ENCODE results near the gene RAI14.

Gene RAI14

DNA sequence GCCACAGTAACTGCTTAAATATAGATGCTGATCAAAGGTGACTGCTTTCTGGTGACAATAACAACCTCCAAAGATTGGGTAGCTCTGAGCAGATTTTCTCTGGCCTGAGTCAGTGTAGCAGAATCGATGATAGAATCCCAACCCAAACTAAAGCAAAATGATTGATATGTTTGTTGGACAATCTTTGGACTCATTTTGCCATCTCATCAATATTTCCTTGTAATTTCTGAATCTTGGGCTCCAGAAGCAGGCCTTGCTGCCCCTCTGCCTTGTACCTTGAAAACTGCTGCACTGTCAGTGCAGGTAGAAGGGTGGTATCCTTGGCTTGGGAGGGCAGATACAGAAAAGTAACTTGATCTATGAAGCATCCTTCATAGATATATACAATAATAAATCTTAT is 201.8 kb downstream of the RAI14 start:
- DNase-seq (ENCODE audit: low read depth) = no peak
- H3K4me3 ChIP-seq (ENCODE audit: low read depth, low read length) = no peak overlapping the region
- TF ChIP-seq, protein P1, sequence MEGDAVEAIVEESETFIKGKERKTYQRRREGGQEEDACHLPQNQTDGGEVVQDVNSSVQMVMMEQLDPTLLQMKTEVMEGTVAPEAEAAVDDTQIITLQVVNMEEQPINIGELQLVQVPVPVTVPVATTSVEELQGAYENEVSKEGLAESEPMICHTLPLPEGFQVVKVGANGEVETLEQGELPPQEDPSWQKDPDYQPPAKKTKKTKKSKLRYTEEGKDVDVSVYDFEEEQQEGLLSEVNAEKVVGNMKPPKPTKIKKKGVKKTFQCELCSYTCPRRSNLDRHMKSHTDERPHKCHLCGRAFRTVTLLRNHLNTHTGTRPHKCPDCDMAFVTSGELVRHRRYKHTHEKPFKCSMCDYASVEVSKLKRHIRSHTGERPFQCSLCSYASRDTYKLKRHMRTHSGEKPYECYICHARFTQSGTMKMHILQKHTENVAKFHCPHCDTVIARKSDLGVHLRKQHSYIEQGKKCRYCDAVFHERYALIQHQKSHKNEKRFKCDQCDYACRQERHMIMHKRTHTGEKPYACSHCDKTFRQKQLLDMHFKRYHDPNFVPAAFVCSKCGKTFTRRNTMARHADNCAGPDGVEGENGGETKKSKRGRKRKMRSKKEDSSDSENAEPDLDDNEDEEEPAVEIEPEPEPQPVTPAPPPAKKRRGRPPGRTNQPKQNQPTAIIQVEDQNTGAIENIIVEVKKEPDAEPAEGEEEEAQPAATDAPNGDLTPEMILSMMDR (IDR thresholded peaks at IDR 0.05; ENCODE audit: control insufficient read depth, extremely low read depth, insufficient read depth) = no peak

DNA sequence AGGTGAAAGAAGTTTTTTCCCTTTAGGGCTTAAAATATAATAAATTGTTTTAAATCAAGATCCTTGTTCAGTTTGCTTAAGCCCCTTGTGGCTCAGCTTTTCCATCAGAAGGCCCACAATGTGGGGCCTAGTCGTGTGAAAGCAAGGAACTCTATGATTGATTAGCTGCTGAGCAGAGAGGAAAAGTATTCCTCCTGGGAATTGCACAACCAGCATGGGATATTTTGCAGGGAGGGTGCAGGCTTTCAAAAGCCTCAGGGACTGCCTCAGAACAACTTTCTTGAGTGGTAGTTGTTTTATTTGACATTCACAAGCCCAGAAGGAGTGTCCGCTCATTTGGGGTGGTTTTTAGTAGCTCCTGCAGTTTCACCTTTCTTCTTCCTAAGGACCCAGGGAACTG is 202.7 kb downstream of the RAI14 start:
- TF ChIP-seq, protein P1 (IDR thresholded peaks at IDR 0.05; ENCODE audit: control insufficient read depth, extremely low read depth, insufficient read depth) = no peak
- DNase-seq (ENCODE audit: low read depth) = no peak
- no peak overlapping the region for H3K4me3 ChIP-seq (ENCODE audit: low read depth, low read length)

DNA sequence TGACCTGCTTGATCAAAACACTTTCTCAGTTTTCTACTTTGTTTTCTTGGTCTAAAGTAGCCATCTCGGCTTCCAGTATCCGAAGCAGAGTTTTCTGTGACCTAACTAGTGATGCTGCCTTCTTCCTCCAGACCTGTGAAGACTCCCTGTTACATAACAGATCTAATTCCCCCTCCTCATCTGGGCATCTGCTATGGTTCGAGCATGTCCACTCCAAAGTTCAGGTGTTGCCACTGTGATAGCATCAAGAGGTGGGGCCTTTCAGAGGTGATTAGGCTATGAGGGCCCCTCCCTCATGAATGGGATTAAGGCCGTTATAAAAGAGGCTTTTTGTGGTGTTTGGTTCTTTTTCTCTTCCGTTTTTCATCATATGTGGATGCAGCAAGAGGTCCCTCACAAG is 203.1 kb downstream of the RAI14 start:
- TF ChIP-seq, protein P1 (IDR thresholded peaks at IDR 0.05; ENCODE audit: control insufficient read depth, extremely low read depth, insufficient read depth) = no peak
- no peak for DNase-seq (ENCODE audit: low read depth)
- no peak overlapping the region for H3K4me3 ChIP-seq (ENCODE audit: low read depth, low read length)

DNA sequence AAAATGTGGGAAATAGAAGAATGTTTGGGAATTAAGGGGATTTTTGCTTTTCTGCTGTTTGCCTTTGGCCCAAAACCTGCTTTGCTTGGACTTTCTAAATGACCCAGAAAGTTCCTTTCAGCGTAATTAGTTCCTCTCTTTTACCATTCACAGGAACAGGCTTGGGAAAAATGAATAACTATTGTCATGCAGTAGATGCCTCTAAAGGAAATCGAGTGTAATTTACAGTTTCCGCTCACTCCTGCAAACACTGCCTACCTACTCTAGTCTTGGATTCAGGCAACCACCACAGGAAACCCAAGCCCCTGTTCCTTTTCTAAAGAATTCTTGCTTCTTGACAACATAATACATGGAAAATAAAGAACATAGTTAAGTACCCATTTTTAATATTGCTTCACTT is 207.8 kb downstream of the RAI14 start:
- TF ChIP-seq, protein P1 (IDR thresholded peaks at IDR 0.05; ENCODE audit: control insufficient read depth, extremely low read depth, insufficient read depth) = no peak
- H3K4me3 ChIP-seq (ENCODE audit: low read depth, low read length) = no peak overlapping the region
- DNase-seq (ENCODE audit: low read depth) = no peak

DNA sequence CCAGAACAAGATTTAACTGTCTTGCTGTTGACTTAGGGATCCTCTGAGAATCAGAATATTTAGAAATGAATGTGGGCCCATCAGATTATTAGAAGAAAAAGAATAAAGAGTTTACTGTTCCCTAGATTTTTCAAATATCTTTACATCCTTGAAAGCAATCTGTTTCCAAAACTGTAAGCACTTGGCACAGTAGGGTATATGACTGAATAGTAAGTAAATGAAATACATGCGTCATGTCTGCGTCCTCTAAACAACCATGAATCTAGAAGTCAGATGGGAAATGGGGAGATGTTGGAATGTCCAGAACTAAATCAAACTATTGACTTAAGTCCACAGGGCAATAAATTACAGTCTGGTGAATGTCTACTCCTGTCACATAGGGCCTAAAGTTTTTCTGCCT is 209.0 kb downstream of the RAI14 start:
- no peak for DNase-seq (ENCODE audit: low read depth)
- no peak overlapping the region for H3K4me3 ChIP-seq (ENCODE audit: low read depth, low read length)
- TF ChIP-seq, protein P1 (IDR thresholded peaks at IDR 0.05; ENCODE audit: control insufficient read depth, extremely low read depth, insufficient read depth) = no peak

DNA sequence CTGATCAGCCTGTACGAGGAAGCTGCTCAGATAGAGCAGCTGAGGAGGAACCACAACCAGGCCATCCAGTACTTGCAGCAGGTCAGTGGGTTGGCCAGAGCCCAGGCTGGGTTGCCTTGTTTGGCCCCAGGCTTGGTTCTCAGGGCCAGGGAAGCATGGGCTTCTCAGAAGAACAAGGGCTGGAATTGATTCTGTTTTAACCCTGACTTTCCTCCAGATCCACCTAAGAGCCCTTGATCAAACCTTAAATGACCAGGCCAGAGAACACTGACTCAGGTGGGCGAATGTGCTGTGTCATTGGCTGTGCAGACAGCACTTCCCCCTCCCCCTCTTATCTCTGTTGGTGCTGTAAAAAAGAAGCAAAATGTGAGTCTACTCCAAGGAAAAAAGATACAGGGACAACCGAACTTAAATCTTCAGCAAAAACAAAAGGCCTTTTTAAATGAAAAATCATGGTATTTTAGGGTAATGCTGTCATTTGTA is 210.9 kb downstream of the RAI14 start:
- TF ChIP-seq, protein P1 (IDR thresholded peaks at IDR 0.05; ENCODE audit: control insufficient read depth, extremely low read depth, insufficient read depth) = no peak
- no peak for DNase-seq (ENCODE audit: low read depth)
- H3K4me3 ChIP-seq (ENCODE audit: low read depth, low read length) = no peak overlapping the region

DNA sequence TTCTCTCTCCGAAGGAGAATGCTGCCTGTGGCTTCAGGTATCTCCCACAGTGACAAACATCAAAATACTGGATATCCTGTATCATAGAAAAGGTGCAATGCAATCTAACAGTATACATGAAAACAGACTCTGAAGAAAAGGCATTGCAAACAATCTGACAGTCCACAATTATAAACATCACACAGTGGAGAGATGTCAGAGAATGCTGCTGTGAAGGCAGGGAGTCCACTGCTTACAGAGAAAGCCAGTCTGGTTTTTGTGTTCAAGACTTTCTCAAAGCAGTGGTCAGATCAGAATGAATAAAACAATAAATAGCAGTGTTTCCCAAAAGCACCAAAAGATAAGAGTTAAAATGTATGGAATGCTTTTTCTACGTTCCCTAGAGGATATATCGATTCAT is 211.5 kb downstream of the RAI14 start:
- TF ChIP-seq, protein P1 (IDR thresholded peaks at IDR 0.05; ENCODE audit: control insufficient read depth, extremely low read depth, insufficient read depth) = no peak
- no peak overlapping the region for H3K4me3 ChIP-seq (ENCODE audit: low read depth, low read length)

More for the DNA sequence above, 211.5 kb downstream of the RAI14 start:
- no peak for DNase-seq (ENCODE audit: low read depth)

All from LNCaP clone FGC (cell line).